HFF-Myc (cell line): ENCODE measurements around the gene CCDC9B.

Source experiments
- DNase-seq: peaks from one replicate; pipeline ENCODE4 v3.0.0-alpha.2; 2011; ENCODE audit warnings: low read depth; ENCODE audit errors: extremely low read depth
- H3K4me3 ChIP-seq: replicated peaks from 2 replicates; pipeline ENCODE4 v1.5.1; 2011; ENCODE audit warnings: low read depth, mild to moderate bottlenecking, control low read depth, low read length
- TF ChIP-seq, protein P1 (sequence below): IDR thresholded peaks from 2 replicates; pipeline ENCODE4 v1.5.1; 2012; ENCODE audit warnings: mild to moderate bottlenecking, low read depth, low read length, control low read depth; ENCODE audit errors: missing control alignments

CCDC9B gene

GRCh38 chr15:40357723-40358470, 17.2 kb upstream of the CCDC9B start, which contains the start of gene DISP2:
Gene DISP2 (plus strand): TSS chr15:40358219. CDS start chr15:40358322, 103 bp downstream.
- TF ChIP-seq, protein P1, sequence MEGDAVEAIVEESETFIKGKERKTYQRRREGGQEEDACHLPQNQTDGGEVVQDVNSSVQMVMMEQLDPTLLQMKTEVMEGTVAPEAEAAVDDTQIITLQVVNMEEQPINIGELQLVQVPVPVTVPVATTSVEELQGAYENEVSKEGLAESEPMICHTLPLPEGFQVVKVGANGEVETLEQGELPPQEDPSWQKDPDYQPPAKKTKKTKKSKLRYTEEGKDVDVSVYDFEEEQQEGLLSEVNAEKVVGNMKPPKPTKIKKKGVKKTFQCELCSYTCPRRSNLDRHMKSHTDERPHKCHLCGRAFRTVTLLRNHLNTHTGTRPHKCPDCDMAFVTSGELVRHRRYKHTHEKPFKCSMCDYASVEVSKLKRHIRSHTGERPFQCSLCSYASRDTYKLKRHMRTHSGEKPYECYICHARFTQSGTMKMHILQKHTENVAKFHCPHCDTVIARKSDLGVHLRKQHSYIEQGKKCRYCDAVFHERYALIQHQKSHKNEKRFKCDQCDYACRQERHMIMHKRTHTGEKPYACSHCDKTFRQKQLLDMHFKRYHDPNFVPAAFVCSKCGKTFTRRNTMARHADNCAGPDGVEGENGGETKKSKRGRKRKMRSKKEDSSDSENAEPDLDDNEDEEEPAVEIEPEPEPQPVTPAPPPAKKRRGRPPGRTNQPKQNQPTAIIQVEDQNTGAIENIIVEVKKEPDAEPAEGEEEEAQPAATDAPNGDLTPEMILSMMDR = no peak
- no peak for DNase-seq
- peak within 1 kb of the TSS; percentile 38 for H3K4me3 ChIP-seq

GRCh38 chr15:40357246-40357645, 16.5 kb upstream of the CCDC9B start:
- no peak overlapping the region for H3K4me3 ChIP-seq

GRCh38 chr15:40355976-40356585, 15.3 kb upstream of the CCDC9B start:
- TF ChIP-seq, protein P1 = no peak
- no peak overlapping the region for H3K4me3 ChIP-seq
- DNase-seq = no peak

More at GRCh38 chr15:40357246-40357645, 16.5 kb upstream of the CCDC9B start:
- TF ChIP-seq, protein P1 = no peak
- no peak for DNase-seq

DNA sequence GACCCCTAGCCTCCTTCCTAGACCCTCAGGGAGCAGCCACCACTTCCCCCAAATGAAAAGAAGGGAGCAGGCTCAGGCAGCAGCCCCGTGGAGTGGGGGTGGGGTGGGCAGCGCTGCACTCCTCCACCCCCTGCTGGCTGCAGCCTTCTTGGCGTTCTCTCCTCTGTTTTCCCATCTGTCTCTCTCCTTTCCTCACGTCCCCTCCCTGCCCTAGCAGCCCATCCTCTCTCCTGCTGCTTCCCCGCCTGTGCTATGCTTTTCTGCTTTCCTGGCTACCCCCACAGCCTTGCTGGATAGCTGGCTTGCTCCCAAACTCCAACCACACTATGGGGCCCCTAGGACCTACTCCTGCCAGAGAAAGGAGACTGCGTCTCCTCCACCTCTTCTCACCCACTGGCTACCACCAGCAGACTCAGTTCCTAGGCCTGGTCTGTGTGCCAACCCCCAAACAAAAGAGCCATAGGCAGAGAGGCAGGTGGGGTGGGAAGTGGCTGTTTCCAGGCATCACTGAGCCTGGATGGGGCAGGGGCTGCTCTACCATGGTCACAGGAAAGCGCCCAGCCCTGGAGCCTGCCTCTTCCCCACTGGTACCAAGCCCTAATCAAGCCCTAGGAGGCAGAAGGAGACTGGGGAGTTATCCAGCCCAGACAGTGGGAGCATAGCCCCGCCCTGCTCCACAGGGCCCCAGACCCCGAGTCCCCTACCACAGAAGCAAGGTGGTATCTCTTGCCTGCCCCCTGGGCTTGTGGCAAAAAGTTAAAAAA, 13.9 kb upstream of the CCDC9B start:
- H3K4me3 ChIP-seq = no peak overlapping the region
- TF ChIP-seq, protein P1 = peak; percentile 62
- DNase-seq = no peak

DNA sequence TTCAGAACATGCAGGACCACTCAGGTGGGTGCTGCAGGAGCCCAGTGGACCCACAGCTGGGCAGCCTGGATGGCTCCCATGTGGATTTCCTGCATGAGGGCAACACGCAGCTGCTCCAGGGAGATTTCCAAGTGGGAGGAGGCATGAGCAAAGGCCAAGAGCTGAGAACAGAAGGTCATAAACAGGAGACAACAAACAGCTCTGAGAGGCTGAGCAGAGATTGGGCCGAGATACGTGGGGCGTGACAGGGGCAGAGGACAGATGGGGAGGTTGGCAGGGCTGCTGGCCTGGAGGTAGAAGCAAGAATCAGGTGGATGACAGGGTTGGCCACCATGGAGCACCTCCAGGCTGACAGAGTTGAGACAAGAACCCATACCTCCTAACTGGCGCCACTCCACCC, 13.0 kb upstream of the CCDC9B start:
- TF ChIP-seq, protein P1 = no peak
- H3K4me3 ChIP-seq = no peak overlapping the region
- no peak for DNase-seq

GRCh38 chr15:40352281-40352901, 11.7 kb upstream of the CCDC9B start:
- TF ChIP-seq, protein P1 = no peak
- DNase-seq = no peak
- H3K4me3 ChIP-seq = no peak overlapping the region
